ENCODE results near the gene BLOC1S1. TPM values are rescaled to one million over a fixed set of nuclear protein-coding genes. Genes with fewer than 3 reads are reported as not detected.

The BLOC1S1 gene
- total and polyA plus RNA-seq, 9 of the 15 experiments (the other 6 are each of a cell fraction or from before 2014, with no cell fraction given), result 75.2 to 161 (median 98.8) TPM

- Histone ChIP-seq H3K9me3 (replicated peaks; ENCODE audit: control insufficient read depth, insufficient read depth, low read depth, low read length) (no peaks in the 10 kb centered on the region; the same call in 1 of the 2 replicates), H3K79me2 (ENCODE audit: control insufficient read depth, insufficient read depth, low read length) (peaks cover 38% of the 10 kb centered on the region), H3K27me3 (ENCODE audit: control insufficient read depth in 2 of 2, insufficient read depth in 2 of 2, low read length in 2 of 2) (no peaks in the 10 kb centered on the region), H3K4me3 (no peak overlapping the region), H3K9ac (ENCODE audit: insufficient read depth in 1 of 2, low read depth in 2 of 2, low read length in 2 of 2) (no peak overlapping the region; a peak in 1 of 4 replicates), H4K20me1 (replicated peaks; ENCODE audit: control insufficient read depth, insufficient read depth, low read length) (no peaks in the 10 kb centered on the region), H3K9me1 (ENCODE audit: control insufficient read depth, insufficient read depth, low read length) (no peaks in the 10 kb centered on the region), H3K36me3 (ENCODE audit: control insufficient read depth, insufficient read depth, low read length) (peaks cover 56% of the 10 kb centered on the region), H3K27ac (ENCODE audit: extremely low read depth, low read depth, low read length) (peak overlapping the region; percentile 49; the same call in 1 of the 3 replicates), H2AFZ (ENCODE audit: low read depth, low read length) (no peak overlapping the region), H3K4me1 (replicated peaks in 1 of 2; ENCODE audit: control insufficient read depth in 2 of 2, insufficient read depth in 2 of 2, low read length in 2 of 2) (peaks cover 33 to 42% of the 10 kb centered on the region in 2 experiments), H3K4me2 (ENCODE audit: insufficient read depth, low read length) (no peak overlapping the region)
- intact Hi-C loops (cut with micrococcal nuclease) (no loop called here), in situ Hi-C loops (cut with MboI) (no loop called here)
- BruUV-seq (replicated peaks), result TSS peak; percentile 14
- POLR2A ChIA-PET, result interaction anchor here (0.5 to 2.8 kb wide), 10 partner anchors 8 to 273 kb away, joined by 3 to 15 read pairs (median 4); partner anchors contain the start of gene CD63
- CTCF ChIA-PET (ENCODE audit: low intra/inter-chr PET ratio), result no interaction called here
- FAIRE-seq (no peak), DNase-seq (ENCODE audit: extremely low read depth in 1 of 4, low spot score in 3 of 4) (no peak), ATAC-seq (no peak)
- no peak for TF ChIP-seq VEZF1 (CRISPR knock-in tag; IDR thresholded peaks at IDR 0.05)
- TF ChIP-seq CHD1 (IDR thresholded peaks at IDR 0.05; ENCODE audit: low read length), result no peak
- TF ChIP-seq PRPF4 (IDR thresholded peaks at IDR 0.05; ENCODE audit: insufficient read depth, low read depth, low read length, poor library complexity, severe bottlenecking), result no peak
- TF ChIP-seq GTF2E2 (tag; IDR thresholded peaks at IDR 0.05), result no peak
- no peak for TF ChIP-seq GTF3C2 (IDR thresholded peaks at IDR 0.05; ENCODE audit: borderline replicate concordance, extremely low read depth, insufficient read length)
- no peak for TF ChIP-seq NBN (IDR thresholded peaks at IDR 0.05; ENCODE audit: low read depth)
- TF ChIP-seq CHD4 (IDR thresholded peaks at IDR 0.05; ENCODE audit: insufficient read depth, insufficient replicate concordance, low read depth, low read length, poor library complexity, severe bottlenecking), result no peak
- no peak for TF ChIP-seq ZNF780A (CRISPR knock-in tag; IDR thresholded peaks at IDR 0.05)
- no peak for TF ChIP-seq BHLHE40 (IDR thresholded peaks at IDR 0.05; ENCODE audit: low read length)
- TF ChIP-seq SP1 (CRISPR knock-in tag; IDR thresholded peaks at IDR 0.05), result no peak
- TF ChIP-seq RCOR1 (IDR thresholded peaks at IDR 0.05; ENCODE audit: borderline replicate concordance in 1 of 2, low read depth in 2 of 2, low read length in 2 of 2), result no peak
- TF ChIP-seq ZNF212 (CRISPR knock-in tag; IDR thresholded peaks at IDR 0.05), result no peak
- TF ChIP-seq NR1H2 (CRISPR knock-in tag; IDR thresholded peaks at IDR 0.05), result no peak
- TF ChIP-seq UBTF (IDR thresholded peaks at IDR 0.05; ENCODE audit: borderline replicate concordance in 1 of 2, low read depth in 2 of 2, low read length in 2 of 2), result no peak
- TF ChIP-seq BRD4 (IDR thresholded peaks at IDR 0.05), result no peak
- TF ChIP-seq POLR2B (IDR thresholded peaks at IDR 0.05; ENCODE audit: low read depth, partially characterized antibody), result no peak
- no peak for TF ChIP-seq NR2C2 (CRISPR knock-in tag; IDR thresholded peaks at IDR 0.05)
- TF ChIP-seq NR2C2 (tag; IDR thresholded peaks at IDR 0.05), result no peak
These were observed 31.0 kb downstream of the BLOC1S1 start for GRCh38 chr12:55746913-55747231.
